Measurements from ENCODE around the gene PRSS35.
"Not testable (repeated sequence)": the region's sequence is repeated elsewhere in the genome, so short reads cannot be mapped to it uniquely, and the experiment has no call there.

PRSS35 gene

GRCh38 chr6:83511901-83512681 is at the start of gene PRSS35:
Gene PRSS35 (plus strand): TSS chr6:83512534. CDS start chr6:83523442, 10,908 bp downstream.
- peak in 2 of 3 experiments; percentile 71 to 79 for DNase-seq

- DNase-seq: no peak
Observed at GRCh38 chr6:83463886-83464285, 48.4 kb upstream of the PRSS35 start.

DNA sequence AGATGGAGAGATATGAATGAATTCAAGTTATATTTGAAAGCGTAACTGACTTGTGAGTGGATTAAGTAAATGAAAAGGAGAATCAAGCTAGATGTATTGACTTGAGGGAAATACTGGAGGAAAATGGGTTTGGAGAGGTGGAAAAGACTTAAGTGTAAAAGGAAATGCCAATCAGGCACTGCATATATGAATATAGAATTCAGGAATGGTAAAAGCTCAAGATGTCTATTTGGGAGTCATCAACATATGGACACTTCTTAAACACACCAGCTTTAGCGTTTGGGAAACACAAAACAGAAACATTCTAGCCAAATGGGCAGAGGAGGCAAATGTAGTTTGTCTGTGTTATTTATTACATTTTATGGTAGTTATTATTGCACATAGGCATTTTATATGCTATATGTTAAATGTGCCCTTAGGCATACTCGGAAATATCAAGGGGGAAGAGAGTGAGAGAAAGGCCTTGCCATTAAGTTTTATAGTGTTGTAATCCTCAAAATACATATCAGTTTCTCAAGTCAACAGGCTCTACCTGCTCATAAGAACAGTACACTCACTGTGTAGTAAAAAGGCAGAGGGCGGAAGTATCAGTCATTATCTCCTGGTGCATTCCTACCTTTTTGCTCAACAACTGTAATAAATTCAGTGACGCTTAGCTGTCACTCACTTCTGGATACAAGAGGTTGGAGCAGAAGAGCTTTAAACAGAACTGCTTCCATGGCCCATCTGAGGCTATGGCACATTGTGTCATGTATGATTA is 47.8 kb upstream of the PRSS35 start:
- DNase-seq: no peak

GRCh38 chr6:83466328-83466727 is 46.0 kb upstream of the PRSS35 start:
- DNase-seq: no peak

DNA sequence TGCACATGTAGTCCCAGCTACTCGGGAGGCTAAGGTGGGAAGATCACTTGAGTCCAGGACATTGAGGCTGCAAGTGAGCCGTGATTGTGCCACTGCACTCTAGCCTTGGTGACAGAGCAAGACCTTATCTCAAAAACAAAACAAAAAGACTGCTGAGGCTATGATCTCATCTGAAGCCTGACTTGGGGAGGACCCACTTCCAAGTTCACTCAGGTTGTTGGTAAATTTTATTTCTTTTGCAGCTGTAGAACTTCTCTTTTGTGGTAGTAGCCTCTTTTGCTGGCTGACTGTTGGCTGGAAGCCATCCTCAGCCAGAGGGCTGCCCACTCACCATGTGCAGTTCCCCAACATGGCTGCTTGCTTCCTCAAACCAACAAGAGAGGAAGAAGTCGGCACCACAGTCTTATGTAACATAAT is 44.7 kb upstream of the PRSS35 start:
- DNase-seq: no peak

DNA sequence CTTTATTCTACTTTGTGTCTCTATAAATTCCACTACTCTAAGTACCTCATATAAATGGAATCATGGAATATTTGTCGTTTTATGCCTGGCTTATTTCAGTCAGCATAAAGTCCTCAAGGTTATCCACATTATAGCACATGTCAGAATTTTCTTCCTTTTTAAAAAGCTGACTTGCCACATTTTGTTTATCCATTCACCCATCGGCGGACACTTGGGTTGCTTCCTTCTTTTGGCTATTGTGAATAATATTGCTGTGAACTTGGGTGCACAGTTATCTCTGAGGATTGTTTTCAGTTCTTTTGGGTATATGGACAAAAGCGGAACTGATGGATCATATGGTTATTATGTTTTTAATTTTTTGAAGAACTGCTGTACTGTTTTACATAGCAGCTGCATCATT is 42.3 kb upstream of the PRSS35 start:
- DNase-seq: no peak

GRCh38 chr6:83470587-83470986 is 41.7 kb upstream of the PRSS35 start:
- no peak for DNase-seq

GRCh38 chr6:83472767-83473166 is 39.6 kb upstream of the PRSS35 start:
- DNase-seq: no peak

- DNase-seq: peak in 2 of 3 experiments; percentile 54 to 86
Observed at GRCh38 chr6:83474309-83474708, 38.0 kb upstream of the PRSS35 start.

- no peak for DNase-seq
Observed at GRCh38 chr6:83476971-83477370, 35.4 kb upstream of the PRSS35 start.

DNA sequence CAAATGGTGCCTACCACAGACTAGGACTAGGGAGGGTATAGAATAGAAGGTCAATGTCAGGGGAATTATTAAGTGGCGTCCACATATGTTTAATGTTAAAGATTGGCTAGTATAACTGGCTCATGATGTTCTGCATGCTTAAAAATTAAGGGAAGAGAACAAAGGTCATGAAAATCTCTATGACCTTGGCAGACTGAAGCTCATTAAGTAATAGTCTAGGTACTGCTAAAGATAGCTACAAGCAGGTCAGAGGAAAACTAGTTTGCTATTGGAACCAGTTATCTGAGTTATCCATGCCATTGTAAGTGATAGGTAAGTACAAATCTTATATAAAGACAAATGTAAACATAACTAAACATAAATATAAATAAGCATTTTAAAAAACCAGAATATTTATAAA is 32.9 kb upstream of the PRSS35 start:
- no peak for DNase-seq

GRCh38 chr6:83480470-83480869 is 31.9 kb upstream of the PRSS35 start:
- DNase-seq: peak in 1 of 3 experiments; percentile 8

GRCh38 chr6:83481938-83482337 is 30.4 kb upstream of the PRSS35 start:
- DNase-seq: not testable (repeated sequence)

DNA sequence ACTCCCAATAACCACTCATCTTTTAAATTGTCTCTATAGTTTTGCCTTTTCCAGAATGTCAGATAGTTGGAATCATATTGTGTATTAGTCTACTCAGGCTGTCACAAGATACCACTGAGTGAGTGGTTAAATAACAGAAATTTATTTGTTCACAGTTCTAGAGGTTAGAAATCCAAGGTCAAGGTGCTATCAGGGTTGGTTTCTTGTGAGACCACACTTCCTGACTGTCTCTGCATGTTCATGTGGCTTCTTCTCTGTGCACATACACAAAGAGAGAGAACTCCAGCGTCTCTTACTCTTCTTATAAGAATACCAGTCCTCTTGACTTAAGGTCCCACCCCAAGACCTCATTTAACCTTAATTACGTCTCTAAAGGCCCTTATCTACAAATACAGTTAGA is 23.9 kb upstream of the PRSS35 start:
- DNase-seq: no peak

DNA sequence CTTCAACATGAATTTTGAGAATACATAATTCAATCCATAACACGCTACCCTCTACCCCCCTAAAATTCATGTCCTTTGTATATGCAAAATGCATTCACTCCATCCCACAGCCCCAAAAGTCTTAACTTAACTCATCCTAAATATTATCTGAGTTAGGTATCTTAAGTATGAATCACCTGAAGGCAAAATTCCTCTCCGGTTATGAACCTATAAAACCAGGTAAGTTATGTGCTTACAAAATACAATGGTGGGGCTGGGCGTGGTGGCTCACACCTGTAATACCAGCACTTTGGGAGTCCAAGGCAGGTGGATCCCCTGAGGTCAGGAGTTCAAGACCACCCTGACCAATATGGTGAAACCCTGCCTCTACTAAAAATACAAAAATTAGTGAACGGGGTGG is 23.5 kb upstream of the PRSS35 start:
- no peak for DNase-seq

DNA sequence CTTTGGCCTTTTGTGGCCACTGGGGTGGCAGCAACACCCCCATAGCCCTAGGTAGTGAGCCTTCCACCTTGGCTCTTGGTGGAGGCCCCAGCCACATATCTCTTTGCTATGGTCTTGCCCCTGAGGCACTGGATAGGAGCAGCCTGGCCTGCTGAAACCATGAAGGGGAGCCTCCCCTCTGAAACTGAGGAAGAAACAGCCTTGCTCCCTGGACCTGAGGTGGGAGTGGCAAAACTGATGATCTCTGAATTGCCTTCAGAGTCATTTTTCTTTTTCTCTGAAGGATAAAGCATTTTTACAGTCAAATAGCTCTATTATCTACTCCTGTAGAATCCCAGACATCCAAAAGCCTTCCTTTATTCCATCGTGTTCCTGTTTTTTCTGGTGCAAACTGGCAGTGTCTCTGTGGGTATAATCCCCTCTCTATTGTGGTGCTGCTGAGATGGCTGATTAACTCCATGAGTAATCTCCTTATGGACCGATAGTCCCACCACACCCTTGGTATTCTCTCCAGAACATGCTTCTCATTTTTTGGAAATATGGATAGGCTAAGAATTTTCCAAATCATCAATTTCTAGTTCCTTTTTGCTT is 22.0 kb upstream of the PRSS35 start:
- no peak for DNase-seq

- DNase-seq: no peak
Observed at GRCh38 chr6:83505356-83505755, 7.0 kb upstream of the PRSS35 start.

DNA sequence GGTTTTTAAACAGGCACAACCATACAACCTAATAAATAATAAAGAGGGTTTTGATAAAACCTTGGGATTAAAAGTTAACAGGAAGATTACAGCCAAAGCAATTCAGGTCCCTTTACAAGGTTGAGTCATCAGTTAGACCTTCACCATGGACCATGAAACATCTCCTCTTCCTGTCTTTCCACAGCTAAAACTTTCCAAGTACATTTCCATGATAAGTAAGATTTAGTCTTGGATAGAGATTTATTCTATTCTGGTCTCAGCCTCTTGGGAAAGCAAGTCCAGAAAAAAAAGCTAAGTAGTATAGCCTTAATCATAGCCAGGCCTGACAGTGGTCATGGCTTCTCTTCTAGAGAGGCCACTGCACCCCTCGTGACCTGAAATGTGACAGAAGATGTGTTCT is 2.9 kb upstream of the PRSS35 start:
- no peak for DNase-seq

DNA sequence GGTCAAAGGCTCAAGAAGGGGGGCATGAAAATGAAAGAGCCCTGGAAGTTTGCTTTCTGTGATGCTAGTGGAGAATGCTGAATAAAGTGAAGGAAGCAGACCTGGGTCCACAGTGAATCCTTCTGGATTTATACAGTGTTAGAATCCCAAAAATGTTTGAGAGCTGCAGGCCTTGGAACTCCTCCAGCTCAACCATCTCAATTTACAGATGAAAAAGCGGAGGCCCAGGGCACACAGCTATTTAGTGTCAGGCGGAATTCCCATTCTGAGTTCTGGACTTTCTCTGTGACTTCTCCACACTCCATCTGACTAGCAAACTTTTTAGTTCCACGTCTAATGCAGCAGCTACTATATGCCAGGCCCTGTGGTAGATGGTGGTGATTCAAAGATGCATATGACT is 1.5 kb upstream of the PRSS35 start:
- DNase-seq: no peak

DNA sequence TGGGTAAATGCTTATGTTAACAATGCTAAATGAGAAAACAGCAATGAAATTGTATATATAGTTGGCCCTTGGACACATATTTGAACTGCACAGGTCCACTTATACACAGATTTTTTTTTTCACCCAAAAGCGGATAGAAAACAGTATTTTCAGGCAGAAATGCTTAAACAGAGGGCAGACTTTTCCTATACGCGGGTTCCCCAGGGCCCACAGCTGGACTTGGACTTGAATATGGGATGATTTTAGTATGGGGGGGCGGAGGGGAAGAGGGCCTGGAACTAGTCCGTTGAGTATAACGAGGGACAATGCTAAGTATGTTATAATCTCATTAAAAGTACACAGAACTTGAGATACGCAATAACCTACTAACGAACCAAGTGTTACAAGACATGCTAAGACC is 1.1 kb upstream of the PRSS35 start:
- DNase-seq: no peak

GRCh38 chr6:83514466-83514865 is 2.1 kb downstream of the PRSS35 start:
- no peak for DNase-seq

DNA sequence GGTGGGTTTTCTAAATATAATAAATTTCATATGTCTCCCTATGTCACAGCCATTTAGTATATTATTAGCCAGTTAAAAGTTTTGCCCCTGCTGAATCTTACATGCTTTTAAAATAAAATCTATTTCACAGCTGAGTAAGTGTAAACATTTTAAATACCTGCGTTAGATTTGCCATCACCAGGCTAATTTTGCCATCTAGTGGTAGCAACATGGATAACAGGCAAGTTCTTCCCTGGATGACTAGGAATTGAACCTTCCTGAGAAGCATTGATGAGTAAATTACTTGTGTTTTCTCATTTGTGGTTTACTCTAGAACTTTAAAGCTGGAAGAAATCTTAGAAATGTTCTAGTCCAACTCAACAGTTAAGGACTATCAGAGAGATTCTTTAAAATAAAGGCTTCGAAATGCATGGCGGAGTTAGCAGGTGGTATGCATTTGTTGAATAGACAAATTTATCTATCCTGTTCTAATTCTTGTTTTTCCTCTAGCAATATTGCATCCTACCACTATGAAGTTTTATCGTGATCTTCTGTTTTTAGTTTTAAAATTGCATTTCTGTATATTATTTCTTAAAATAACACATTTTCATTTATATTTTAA is 2.6 kb downstream of the PRSS35 start:
- peak; percentile 32 to 77 (median 64) for DNase-seq

GRCh38 chr6:83517500-83517899 is 5.2 kb downstream of the PRSS35 start:
- DNase-seq: peak in 1 of 3 experiments; percentile 40
